Measurements from ENCODE around the gene ST3GAL3. TPM values are rescaled to one million over a fixed set of nuclear protein-coding genes. Genes with fewer than 3 reads are reported as not detected.

Gene ST3GAL3
- polyA plus RNA-seq, 2 of the 4 experiments (the other 2 are of a cell fraction), result 2.5 to 4.0 TPM

DNA sequence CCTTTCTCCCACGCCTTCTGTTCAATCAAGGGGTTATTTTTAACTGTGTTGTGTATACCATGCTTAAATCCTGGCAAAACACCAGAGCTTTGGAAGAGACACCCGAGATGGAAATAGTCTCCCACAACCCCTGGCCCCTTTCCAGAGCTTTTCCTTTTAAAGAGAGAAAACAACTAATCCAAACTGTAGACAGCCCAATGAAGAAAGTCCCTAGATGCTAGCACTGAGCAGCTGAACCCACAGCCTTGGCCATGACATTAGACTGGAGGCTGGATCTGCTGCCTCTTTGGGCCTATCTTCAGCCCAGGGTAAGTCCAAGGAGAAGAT lies 161.4 kb downstream of the ST3GAL3 start (continued):
- TF ChIP-seq, protein P1, sequence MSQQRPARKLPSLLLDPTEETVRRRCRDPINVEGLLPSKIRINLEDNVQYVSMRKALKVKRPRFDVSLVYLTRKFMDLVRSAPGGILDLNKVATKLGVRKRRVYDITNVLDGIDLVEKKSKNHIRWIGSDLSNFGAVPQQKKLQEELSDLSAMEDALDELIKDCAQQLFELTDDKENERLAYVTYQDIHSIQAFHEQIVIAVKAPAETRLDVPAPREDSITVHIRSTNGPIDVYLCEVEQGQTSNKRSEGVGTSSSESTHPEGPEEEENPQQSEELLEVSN (IDR thresholded peaks at IDR 0.05; ENCODE audit: borderline replicate concordance, low read depth), result no peak
- TF ChIP-seq JUN (IDR thresholded peaks at IDR 0.05) (no peak), HOXB5 (CRISPR knock-in tag; IDR thresholded peaks at IDR 0.05) (no peak), CEBPB (IDR thresholded peaks at IDR 0.05) (no peak)

DNA sequence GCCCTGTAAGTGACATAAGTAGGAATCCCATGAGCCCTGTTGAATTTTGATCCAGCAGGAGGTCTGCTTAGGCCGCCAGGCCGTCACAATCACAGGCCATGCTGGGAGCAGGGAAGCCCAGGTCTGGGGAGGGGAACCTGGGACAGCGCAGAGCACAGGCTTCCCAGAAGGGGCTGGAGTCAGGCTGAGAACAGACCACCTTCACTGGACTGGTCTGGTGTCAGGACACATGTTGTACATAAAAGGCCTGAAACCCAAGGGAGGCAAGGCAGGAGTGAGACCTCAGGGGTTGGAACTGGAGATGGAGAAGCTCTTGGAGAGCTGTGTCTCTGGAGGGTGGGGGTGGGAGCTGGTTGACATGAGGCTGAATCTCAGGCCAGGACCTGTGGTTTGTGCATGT lies 163.0 kb downstream of the ST3GAL3 start:
- no peak for FAIRE-seq
- 70% methylated on average over 2 of the region's 3 CpGs for WGBS (ENCODE audit: missing lambda C conversion rate)
- no peak overlapping the region for H3K4me3 ChIP-seq

GRCh38 chr1:43871181-43871910 lies 164.0 kb downstream of the ST3GAL3 start:
- no peak for ATAC-seq
- FAIRE-seq, result no peak
- ChIA-PET CTCF (no interaction called here), POLR2A (no interaction called here)
- WGBS (ENCODE audit: missing lambda C conversion rate), result 64% methylated on average over 2 of the region's 3 CpGs
- Histone ChIP-seq H3K27ac (no peak overlapping the region), H3K4me3 (no peak overlapping the region), H3K4me2 (no peak overlapping the region), H3K9me3 (no peaks in the 10 kb centered on the region), H3K4me1 (no peaks in the 10 kb centered on the region)
- DNase-seq (ENCODE audit: low read depth in 1 of 2, low spot score in 1 of 2), result no peak
- TF ChIP-seq BCL3 (IDR thresholded peaks at IDR 0.05) (no peak), CBX8 (IDR thresholded peaks at IDR 0.05) (no peak), KDM5A (IDR thresholded peaks at IDR 0.05) (no peak), ESRRA (IDR thresholded peaks at IDR 0.05; ENCODE audit: borderline replicate concordance, low read length) (no peak), CHD4 (IDR thresholded peaks at IDR 0.05; ENCODE audit: borderline replicate concordance) (no peak), GATA3 (IDR thresholded peaks at IDR 0.05; ENCODE audit: borderline replicate concordance) (no peak), RAD21 (conservative IDR thresholded peaks at IDR 0.05 in 1 of 2, IDR thresholded peaks at IDR 0.05 in 1 of 2) (no peak), KDM1A (IDR thresholded peaks at IDR 0.05; ENCODE audit: low read depth) (no peak), BHLHE40 (IDR thresholded peaks at IDR 0.05; ENCODE audit: low read depth, low read length) (no peak), RFX5 (IDR thresholded peaks at IDR 0.05) (no peak)
- TF ChIP-seq, protein P1 (IDR thresholded peaks at IDR 0.05; ENCODE audit: borderline replicate concordance, low read depth), result no peak

More for the DNA sequence above, 163.0 kb downstream of the ST3GAL3 start:
- TF ChIP-seq PBX3 (IDR thresholded peaks at IDR 0.05), result no peak
- TF ChIP-seq RCOR1 (IDR thresholded peaks at IDR 0.05; ENCODE audit: low read depth, low read length), result no peak
- TF ChIP-seq HOXB5 (CRISPR knock-in tag; IDR thresholded peaks at IDR 0.05), result no peak
- TF ChIP-seq HOXB13 (CRISPR knock-in tag; IDR thresholded peaks at IDR 0.05; ENCODE audit: low read depth), result no peak
- no peak for TF ChIP-seq GATA3 (IDR thresholded peaks at IDR 0.05; ENCODE audit: borderline replicate concordance)
- TF ChIP-seq CBX2 (IDR thresholded peaks at IDR 0.05; ENCODE audit: borderline replicate concordance, low read depth), result no peak
- TF ChIP-seq, protein P2, sequence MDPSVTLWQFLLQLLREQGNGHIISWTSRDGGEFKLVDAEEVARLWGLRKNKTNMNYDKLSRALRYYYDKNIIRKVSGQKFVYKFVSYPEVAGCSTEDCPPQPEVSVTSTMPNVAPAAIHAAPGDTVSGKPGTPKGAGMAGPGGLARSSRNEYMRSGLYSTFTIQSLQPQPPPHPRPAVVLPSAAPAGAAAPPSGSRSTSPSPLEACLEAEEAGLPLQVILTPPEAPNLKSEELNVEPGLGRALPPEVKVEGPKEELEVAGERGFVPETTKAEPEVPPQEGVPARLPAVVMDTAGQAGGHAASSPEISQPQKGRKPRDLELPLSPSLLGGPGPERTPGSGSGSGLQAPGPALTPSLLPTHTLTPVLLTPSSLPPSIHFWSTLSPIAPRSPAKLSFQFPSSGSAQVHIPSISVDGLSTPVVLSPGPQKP (IDR thresholded peaks at IDR 0.05; ENCODE audit: low read depth, low read length), result no peak
- TF ChIP-seq JUN (IDR thresholded peaks at IDR 0.05), result no peak
- no peak for TF ChIP-seq MYC (IDR thresholded peaks at IDR 0.05; ENCODE audit: borderline replicate concordance, low read length)
- no peak for TF ChIP-seq ZC3H11A (IDR thresholded peaks at IDR 0.05)
- TF ChIP-seq CHD4 (IDR thresholded peaks at IDR 0.05; ENCODE audit: borderline replicate concordance), result no peak
- no peak for TF ChIP-seq SMC3 (IDR thresholded peaks at IDR 0.05)
- TF ChIP-seq ZNF302 (CRISPR knock-in tag; IDR thresholded peaks at IDR 0.05), result no peak
- TF ChIP-seq, protein P3, sequence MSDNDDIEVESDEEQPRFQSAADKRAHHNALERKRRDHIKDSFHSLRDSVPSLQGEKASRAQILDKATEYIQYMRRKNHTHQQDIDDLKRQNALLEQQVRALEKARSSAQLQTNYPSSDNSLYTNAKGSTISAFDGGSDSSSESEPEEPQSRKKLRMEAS (IDR thresholded peaks at IDR 0.05), result no peak
- TF ChIP-seq USF2 (IDR thresholded peaks at IDR 0.05), result no peak
- TF ChIP-seq BCL3 (IDR thresholded peaks at IDR 0.05), result no peak
- no peak for TF ChIP-seq POLR2A (IDR thresholded peaks at IDR 0.05; ENCODE audit: low read length)
- ATAC-seq, result no peak
- CTCF ChIA-PET, result no interaction called here
- Histone ChIP-seq H3K4me2 (no peak overlapping the region), H3K27ac (no peak overlapping the region), H3K4me1 (no peaks in the 10 kb centered on the region), H3K9me3 (no peaks in the 10 kb centered on the region)
- DNase-seq (ENCODE audit: low read depth in 1 of 2, low spot score in 1 of 2), result no peak
- POLR2A ChIA-PET, result no interaction called here
